ENCODE results near the gene CENPX.
"Not testable (repeated sequence)": the region's sequence is repeated elsewhere in the genome, so short reads cannot be mapped to it uniquely, and the experiment has no call there.

CENPX gene

DNA sequence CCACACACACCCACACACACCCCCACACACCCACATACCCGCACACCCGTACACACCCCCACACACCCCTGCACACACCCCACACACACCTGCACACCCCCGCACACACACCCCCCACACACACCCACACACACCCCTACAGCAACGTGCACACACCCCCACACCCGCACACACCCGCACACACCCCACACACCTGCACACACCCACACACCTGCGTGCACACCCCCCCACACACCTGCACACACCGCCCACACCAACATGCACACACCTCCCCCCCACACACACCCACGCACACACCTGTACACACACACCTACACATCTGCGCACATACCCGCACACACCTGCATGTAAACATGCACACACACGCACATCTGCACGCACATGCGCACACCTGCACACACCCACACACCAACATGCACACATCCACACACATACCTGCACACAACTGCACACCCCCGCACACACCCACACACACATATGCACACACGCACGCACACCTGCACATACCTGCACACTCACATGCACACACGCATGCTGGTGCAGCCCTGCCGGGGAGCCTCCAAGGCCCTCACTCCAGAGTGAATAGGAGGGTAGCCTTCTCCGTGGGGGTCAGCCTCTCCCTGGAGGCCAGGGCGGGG is 37.8 kb downstream of the CENPX start:
- no peaks in the 10 kb centered on the region for H3K27me3 ChIP-seq (ENCODE audit: control insufficient read depth, insufficient read depth, low read length)
- no peak overlapping the region for H2AFZ ChIP-seq
- H3K4me2 ChIP-seq (ENCODE audit: low read length): no peak overlapping the region
- H3K27ac ChIP-seq: no peak overlapping the region
- no peaks in the 10 kb centered on the region for H3K36me3 ChIP-seq (ENCODE audit: control insufficient read depth, insufficient read depth, low read length)
- H3K9me3 ChIP-seq (ENCODE audit: control insufficient read depth, low read length): no peaks in the 10 kb centered on the region
- no peak overlapping the region for H3K9ac ChIP-seq
- H3K4me1 ChIP-seq: no peaks in the 10 kb centered on the region
- TF ChIP-seq, protein P1, sequence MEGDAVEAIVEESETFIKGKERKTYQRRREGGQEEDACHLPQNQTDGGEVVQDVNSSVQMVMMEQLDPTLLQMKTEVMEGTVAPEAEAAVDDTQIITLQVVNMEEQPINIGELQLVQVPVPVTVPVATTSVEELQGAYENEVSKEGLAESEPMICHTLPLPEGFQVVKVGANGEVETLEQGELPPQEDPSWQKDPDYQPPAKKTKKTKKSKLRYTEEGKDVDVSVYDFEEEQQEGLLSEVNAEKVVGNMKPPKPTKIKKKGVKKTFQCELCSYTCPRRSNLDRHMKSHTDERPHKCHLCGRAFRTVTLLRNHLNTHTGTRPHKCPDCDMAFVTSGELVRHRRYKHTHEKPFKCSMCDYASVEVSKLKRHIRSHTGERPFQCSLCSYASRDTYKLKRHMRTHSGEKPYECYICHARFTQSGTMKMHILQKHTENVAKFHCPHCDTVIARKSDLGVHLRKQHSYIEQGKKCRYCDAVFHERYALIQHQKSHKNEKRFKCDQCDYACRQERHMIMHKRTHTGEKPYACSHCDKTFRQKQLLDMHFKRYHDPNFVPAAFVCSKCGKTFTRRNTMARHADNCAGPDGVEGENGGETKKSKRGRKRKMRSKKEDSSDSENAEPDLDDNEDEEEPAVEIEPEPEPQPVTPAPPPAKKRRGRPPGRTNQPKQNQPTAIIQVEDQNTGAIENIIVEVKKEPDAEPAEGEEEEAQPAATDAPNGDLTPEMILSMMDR (IDR thresholded peaks at IDR 0.05): no peak
- H3K4me3 ChIP-seq (ENCODE audit: low read depth, low read length): no peak overlapping the region
- peaks cover 22% of the 10 kb centered on the region for H3K79me2 ChIP-seq

DNA sequence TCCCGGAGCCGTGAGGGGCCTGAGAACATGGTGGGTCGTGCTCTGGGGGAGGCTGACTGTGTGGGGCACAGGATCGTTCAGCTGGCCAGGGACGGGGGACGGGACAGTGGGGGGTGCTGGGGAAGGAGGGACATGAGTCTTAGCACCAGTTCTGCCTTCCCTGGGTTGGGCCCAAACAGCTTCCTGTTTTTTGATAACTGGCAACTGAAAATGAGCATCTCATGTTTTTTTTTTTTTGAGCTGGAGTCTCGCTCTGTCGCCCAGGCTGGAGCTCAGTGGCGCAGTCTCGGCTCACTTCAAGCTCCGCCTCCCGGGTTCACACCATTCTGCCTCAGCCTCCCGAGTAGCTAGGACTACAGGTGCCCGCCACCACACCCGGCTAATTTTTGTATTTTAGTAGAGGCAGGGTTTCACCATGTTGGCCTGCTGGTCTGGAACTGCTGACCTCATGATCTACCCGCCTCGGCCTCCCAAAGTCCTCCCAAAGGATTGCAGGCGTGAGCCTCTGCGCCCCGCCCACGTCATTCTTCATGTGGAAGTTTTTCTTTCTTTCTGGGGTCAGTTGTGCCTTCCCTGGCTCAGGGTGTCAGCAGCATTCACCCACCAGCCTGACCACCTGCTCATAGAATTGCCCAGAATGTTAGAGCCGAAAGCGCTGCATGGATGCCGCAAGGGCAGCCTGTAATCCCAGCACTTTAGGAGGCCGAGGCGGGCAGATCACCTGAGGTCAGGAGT is 38.9 kb downstream of the CENPX start:
- Histone ChIP-seq H3K9ac (no peak overlapping the region), H3K27me3 (ENCODE audit: control insufficient read depth, insufficient read depth, low read length) (no peaks in the 10 kb centered on the region), H3K4me3 (ENCODE audit: low read depth, low read length) (no peak overlapping the region), H3K27ac (no peak overlapping the region), H3K36me3 (ENCODE audit: control insufficient read depth, insufficient read depth, low read length) (no peaks in the 10 kb centered on the region), H3K79me2 (peaks cover 22% of the 10 kb centered on the region), H3K4me2 (ENCODE audit: low read length) (no peak overlapping the region), H3K4me1 (peaks cover 5% of the 10 kb centered on the region), H3K9me3 (ENCODE audit: control insufficient read depth, low read length) (no peaks in the 10 kb centered on the region), H2AFZ (no peak overlapping the region)
- TF ChIP-seq, protein P1 (IDR thresholded peaks at IDR 0.05): no peak

DNA sequence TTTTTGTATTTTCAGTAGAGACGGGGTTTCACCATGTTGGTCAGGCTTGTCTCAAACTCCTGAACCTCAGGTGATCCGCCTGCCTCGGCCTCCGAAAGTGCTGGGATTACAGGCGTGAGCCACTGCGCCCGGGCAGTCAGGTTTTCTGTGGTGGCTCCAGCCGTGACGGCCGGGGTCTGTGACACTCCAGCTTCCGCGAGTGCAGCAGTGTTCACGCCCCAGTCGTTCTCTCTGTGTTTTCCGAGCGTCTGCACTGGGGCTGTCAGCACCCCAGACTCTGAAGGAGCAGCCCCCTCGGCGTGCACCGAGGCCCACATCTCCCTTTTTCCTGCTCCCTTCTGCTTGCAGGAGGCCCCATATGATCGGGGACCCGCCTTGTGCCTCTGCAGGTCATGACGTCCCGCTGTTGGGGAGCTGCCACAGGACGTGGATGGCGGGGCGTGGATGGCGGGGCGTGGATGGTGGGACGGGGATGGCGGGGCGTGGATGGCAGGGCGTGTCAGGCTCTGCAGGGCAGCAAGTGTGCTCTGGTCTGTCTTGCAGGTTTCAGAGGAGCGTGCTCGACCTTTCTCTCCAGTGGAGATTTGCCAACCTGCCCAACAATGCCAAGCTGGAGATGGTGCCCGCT is 39.6 kb downstream of the CENPX start:
- no peak overlapping the region for H2AFZ ChIP-seq
- H3K4me3 ChIP-seq (ENCODE audit: low read depth, low read length): no peak overlapping the region
- H3K9ac ChIP-seq: no peak overlapping the region
- no peaks in the 10 kb centered on the region for H3K9me3 ChIP-seq (ENCODE audit: control insufficient read depth, low read length)
- H3K4me2 ChIP-seq (ENCODE audit: low read length): no peak overlapping the region
- H3K27ac ChIP-seq: no peak overlapping the region
- peaks cover 22% of the 10 kb centered on the region for H3K79me2 ChIP-seq
- no peaks in the 10 kb centered on the region for H3K27me3 ChIP-seq (ENCODE audit: control insufficient read depth, insufficient read depth, low read length)
- H3K36me3 ChIP-seq (ENCODE audit: control insufficient read depth, insufficient read depth, low read length): no peaks in the 10 kb centered on the region
- peaks cover 10% of the 10 kb centered on the region for H3K4me1 ChIP-seq
- TF ChIP-seq, protein P1 (IDR thresholded peaks at IDR 0.05): no peak

DNA sequence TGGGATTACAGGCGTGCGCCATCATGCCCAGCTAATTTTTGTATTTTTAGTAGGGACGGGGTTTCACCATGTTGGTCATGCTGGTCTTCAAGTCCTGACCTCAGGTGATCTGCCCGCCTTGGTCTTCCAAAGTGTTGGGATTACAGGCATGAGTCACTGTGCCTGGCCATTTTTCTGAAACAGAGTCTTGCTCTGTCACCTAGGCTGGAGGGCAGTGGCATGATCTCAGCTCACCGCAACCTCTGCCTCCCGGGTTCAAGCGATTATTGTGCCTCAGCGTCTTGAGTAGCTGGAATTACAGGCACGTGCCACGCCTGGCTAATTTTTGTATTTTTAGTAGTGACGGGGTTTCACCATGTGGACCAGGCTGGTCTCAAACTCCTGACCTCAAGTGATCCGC is 41.2 kb downstream of the CENPX start:
- H2AFZ ChIP-seq; H3K4me2 ChIP-seq (ENCODE audit: low read length); H3K9me3 ChIP-seq (ENCODE audit: control insufficient read depth, low read length); H3K27me3 ChIP-seq (ENCODE audit: control insufficient read depth, insufficient read depth, low read length); H3K36me3 ChIP-seq (ENCODE audit: control insufficient read depth, insufficient read depth, low read length); H3K27ac ChIP-seq; H3K9ac ChIP-seq; H3K4me1 ChIP-seq; H3K4me3 ChIP-seq (ENCODE audit: low read depth, low read length): not testable (repeated sequence)
- H3K79me2 ChIP-seq: peaks cover 19% of the 10 kb centered on the region

DNA sequence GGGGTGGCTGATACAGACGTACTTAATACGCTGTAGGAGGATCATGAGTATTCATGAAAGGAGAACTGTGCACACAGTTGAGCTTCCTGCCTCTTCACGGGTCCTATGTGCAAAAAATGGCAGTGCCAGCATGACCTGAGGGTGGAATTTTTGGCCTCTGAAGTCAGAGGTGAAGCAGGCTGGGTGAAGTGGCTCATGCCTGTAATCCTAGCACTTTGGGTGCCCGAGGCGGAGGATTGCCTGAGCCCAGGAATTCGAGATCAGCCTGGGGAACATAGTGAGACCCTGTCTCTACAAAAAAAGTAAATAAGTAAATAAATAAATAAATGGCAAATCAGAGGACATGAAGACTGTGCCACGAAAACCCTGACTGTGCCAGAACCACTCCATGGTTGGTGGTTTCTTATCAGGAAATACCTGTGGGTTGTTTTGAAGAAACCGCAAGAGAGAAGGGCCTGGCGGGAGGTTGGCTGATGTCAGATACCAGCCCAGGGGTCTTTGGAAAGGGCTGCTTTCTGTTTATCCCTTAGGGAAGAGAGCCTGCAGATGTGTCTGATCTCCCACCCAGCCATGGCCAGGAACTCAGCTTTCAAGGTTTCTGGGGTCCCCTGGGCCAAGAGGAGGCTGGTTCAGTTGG is 41.9 kb downstream of the CENPX start:
- Histone ChIP-seq H3K27me3 (ENCODE audit: control insufficient read depth, insufficient read depth, low read length) (no peaks in the 10 kb centered on the region), H3K4me2 (ENCODE audit: low read length) (no peak overlapping the region), H2AFZ (no peak overlapping the region), H3K27ac (no peak overlapping the region), H3K79me2 (peaks cover 18% of the 10 kb centered on the region), H3K36me3 (ENCODE audit: control insufficient read depth, insufficient read depth, low read length) (no peaks in the 10 kb centered on the region), H3K4me3 (ENCODE audit: low read depth, low read length) (no peak overlapping the region), H3K9ac (no peak overlapping the region), H3K9me3 (ENCODE audit: control insufficient read depth, low read length) (no peaks in the 10 kb centered on the region), H3K4me1 (peaks cover 10% of the 10 kb centered on the region)
- TF ChIP-seq, protein P1 (IDR thresholded peaks at IDR 0.05): no peak
